HG03175 (cell line): Measurements from ENCODE around the gene SH3GLB1.

Source experiments
- ATAC-seq: cut with Tn5 transposase; IDR thresholded peaks from one replicate; pipeline ENCODE4 v1.9.1; 2021; ENCODE audit warnings: mild to moderate bottlenecking, moderate library complexity; ENCODE audit not compliant: unreplicated experiment

Gene SH3GLB1

DNA sequence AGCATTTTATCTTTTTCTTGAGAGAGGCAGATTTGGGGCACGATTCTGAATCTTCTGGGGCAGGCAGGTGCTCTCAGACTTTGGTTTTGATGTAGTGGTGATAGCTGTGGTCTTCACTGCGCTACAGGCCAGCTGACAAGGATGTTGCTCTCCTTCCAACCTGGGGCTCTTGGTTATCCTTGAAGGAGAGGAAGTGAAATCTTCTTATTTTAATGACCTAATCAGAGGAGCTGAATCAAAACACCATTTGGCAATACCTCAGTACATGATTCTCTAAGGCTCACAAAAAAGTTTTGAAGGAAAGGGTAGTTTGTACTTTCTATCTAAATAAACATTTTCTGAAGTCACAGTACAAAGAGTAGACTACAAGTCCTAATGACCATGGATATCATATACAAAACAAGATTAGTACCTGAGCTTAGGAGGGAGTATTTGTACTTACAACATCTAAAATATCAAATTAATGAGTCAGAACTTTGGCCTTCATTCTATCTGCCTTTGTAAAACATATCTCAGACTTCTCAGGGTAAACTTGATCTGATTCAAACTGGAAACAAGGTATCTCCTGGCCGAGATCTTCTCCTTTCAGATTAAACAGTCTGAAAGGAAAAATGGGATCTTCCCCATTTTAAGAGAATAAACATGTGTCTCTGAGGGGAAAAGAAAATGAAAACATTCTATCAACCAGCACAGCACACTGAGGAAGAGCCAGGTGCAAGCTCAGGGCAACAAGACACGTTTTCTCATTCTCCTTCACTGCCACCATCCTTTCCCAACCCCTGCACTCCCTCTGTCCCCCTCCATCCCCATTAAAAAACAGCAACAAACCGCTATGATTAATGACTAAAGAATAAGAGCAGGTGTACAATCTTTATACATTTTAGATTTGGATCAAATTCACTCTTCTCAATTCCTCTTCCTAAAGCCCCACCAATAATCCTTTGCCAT lies 69.2 kb downstream of the SH3GLB1 start:
- ATAC-seq, result peak; percentile 9

DNA sequence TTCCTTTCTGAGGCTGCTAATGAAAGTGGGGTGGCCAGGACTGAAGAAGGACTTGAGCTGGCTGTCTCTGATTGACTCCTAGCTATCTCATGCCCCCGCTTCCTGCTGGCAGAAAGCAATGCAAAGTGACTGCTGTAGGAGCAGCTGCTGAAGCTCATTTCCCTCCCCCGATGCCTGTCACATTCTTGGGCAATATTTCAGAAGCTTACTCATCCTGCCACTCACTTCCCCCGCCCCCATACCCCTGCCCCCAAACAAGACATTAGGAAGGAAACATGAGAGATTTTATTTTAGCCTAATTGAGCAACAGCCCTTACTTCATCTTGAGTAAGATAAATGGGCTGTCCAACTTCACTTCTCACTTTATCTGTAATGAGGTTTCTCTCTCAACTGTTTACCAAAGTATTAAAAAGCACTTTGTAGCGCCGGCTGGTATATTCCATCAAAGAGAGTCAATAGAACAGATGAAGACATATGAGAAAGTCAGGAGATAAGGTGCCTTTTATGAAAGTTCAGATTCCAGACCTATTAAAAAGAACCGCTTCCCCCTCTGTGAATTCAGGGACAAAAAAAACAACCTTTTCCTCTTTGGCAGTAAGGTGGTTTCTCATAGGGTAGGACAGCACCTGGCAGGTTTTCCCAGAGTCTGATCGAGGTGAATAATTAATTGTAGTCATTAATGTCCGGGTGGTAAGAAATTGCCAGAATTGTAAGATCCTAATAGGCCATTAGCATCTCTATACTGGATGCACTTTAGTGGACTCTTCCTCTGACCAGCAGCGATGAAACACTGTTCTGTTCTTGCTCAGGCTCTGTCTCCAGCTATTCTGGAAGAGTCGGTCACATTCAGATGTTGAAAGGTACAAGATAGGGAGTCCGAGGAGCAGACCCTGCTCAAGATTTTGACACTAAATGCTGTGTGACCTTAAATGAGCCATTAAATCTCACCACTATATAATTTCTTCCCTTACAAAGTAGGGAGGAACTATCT lies 70.2 kb downstream of the SH3GLB1 start:
- ATAC-seq, result peak; percentile 93

DNA sequence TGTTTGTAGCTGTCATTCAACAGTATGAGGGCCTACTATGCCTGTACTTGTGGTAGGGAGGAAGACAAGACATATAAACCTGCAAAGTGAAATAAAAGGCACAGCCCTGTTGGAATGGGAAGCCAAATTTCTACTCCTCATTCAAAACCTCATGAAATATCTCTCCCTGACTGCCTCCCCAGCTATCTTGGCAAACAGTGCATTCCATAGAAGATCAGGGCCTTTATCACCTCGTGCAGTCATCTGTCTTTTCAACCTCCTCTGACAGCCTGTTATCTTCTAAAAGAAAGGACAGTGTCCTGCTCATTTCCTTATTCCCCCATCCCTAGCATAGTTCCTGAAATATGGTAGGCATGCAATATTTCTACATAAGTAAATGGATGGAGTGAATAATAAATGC lies 71.0 kb downstream of the SH3GLB1 start:
- ATAC-seq, result no peak

DNA sequence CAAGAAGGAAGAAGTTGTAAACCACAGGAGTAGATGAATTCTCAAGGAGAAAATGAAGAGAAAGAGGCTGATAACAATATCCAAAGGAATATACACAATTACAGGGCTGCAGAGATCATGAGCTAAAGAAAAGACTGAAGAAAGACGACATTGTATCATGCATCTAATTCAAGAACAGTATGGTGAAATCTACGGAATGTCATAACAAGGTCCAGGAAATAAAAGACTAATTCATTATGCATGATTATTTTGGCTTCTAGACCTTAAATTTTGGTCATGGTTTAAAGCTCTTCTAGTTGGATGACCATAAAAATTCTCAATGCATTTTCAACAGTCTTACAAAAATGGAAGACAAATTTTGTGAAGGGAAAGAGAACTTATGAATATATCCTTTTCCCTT lies 71.7 kb downstream of the SH3GLB1 start:
- no peak for ATAC-seq

DNA sequence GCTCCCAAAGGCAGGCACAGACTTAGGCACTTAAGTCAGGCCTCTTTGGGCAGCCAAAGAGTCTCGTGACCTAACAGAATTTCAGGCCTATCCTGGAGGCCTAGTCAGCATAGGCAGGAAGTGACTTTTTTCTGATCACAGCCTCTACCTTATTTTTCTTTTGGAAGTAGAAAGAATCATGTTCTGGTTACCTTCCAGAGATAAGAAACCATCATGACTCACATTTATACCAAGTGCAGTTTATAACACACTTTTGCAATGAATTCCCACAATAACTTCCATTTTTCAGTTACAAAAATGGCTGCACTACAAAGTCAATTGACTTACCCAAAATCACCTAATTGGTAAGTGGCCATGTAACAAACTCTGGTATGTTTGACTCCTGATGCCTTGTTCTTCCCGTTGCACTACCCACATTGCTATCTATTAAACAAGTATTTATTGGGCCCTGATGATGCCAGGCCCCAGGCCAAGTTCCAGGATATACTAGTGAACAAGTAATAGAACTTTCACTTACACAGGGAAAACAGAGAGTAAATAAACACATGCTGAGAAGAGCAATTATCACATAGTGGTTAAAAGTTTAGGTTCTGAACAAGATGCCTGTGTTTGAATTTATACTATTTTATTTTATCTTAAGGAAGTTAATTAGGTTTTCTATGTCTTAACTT lies 74.3 kb downstream of the SH3GLB1 start:
- ATAC-seq, result no peak

DNA sequence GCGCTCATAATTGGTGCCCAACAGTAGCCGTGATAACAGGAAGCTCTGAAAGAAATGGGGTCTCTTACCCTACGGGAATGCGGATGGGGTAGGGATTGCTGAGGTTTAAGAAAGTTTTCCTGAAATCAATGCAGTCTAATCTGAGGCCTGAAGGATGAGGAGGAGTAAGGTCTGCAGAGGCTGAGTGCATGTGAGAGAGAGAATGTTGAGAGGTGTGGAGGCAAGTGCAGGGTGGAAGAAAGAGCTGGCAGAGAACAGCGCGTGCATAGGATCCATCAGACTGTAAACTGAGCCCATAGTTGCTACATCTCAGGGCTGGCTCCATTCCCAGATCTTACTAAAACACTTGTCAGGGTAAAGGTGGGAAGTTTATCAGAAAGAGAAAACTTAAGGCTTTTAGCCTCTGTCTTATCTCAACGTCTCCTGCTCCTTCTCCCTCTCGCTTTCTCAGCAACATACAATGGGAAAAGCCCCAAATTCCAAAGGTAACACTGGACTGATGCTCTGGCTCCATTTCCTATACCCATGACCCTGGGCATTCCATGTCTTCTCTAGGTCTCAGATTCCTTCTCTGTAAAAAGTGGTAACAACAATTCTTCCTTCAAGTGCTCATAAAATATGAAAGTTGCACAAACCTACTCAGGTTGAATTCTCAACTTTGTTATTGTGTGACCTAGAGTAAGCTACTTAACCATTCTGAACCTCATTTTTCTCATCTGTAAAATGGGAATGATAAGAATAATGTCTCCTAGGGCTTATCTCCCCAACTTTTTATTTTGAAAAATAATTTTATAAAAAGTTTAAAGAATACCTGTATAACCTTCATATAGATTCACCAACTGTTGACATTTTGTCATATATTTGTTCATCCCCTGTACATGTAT lies 75.2 kb downstream of the SH3GLB1 start:
- ATAC-seq, result no peak

DNA sequence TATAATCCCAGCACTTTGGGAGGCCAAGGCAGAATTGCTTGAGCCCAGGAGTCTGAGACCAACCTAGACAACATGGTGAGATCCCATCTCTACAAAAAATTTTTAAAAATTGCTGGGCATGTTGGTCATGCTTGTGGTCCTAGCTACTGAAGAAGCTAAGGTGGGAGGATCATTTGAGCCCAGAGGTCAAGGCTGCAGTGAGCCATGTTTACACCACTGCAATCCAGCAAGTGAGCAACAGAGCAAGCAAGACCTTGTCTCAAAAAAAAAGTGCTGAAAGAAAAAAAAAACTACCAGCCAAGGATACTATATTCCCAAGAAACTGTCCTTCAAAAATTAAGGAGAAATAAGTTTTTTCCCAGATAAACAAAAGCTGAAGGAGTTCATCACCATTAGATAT lies 78.1 kb downstream of the SH3GLB1 start:
- no peak for ATAC-seq

DNA sequence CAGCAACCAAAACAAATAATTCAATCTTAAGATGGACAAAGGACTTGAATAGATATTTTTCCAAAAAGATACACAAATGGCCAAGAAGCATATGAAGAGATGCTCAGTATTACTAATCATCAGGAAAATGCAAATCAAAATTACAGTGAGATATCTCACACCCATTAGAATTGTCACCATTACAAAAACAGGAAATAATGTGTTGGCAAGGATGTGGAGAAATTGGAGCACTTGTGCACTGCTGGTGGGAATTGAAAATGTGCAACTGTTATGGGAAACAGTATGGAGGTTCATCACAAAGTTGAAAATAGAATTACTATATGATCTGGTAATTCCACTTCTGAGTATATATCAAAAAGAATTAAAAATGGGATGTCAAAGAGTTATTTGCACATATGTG lies 83.2 kb downstream of the SH3GLB1 start:
- ATAC-seq, result no peak

DNA sequence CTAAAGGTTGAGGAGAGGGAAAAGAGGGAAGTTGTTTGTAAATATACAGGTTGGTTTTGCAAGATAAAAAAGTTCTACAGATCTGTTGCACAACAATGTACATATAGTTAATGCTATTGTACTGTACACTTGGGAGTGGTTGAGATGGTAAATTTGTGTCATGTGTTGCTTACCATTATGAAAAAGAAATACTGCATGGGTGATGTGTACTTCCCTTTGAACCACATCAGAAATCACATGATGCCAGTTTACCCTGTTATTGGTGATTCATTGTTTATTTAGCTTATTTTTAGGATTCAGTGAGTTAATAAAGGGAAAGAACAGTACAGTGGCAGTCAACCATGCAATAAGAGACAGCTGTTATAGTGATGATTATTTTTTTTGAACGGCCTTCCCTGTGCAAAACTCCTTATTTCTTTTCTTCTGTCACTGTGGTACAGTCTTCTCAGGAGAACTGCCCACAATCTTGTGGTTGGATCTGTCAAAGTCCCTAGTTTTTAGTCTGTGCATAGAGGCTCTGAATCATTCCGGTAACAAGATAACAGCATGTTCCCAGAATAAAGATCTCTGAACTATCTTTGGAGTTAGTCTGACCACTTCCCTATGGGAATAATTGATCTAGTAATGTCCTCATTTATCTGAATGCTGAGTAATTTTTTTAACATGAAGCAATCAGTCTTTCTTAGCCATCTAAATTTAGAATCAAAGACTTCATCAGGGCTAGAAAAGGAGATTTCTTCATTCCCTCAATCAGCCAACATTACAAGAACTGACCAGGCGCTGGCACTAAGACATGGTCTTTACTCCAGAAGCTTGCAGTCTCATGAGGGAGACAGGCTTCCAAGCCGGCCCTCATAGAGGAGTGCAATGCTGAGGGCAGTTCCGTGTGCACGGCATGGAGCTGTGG lies 84.2 kb downstream of the SH3GLB1 start:
- no peak for ATAC-seq

DNA sequence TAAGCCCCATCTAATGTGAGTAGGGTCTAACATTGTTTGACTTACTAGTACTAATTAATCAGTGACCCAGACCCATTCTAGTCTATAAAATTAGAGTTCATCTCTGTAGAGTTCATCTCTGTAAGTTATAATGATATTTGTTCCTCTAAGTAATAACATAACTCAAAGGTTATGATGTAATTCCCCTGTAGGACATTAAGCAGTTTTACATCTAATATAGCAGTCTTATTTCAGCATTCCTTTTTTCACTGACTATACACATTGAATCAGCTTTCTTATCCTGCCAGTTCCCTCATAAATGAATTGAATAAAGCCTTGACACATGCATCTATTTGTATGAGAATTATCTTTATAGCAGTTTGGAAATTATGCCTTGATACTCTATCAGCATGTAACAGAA lies 90.9 kb downstream of the SH3GLB1 start:
- ATAC-seq, result no peak
